Activated CD4-positive, alpha-beta T cell treated with anti-CD3 and anti-CD28 coated beads for 1 hour (primary cell): ENCODE results near the gene ACSL3.

Experiments used
- DNase-seq: peaks from one replicate; pipeline ENCODE4 v3.0.0-alpha.2; 2020

ACSL3 gene

DNA sequence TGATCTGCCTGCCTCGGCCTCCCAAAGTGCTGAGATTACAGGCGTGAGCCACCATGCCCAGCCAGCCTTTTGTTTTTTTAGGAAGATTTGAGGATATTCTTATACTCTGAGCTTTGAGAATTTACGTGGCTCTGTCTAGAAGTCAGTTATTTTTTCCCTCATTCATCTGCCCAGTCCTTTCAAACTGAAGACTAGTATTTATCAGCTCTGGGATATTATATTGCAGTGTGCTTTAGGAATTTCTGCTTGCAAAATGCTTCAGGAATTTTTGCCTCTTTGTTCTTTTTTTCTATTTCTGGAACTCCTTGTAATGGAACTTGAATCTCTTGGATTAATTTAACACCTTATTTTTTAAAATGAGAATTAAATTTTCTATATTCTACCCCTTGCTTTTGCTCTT lies 22.6 kb downstream of the ACSL3 start:
- no peak for DNase-seq

- no peak for DNase-seq
These were observed 23.4 kb downstream of the ACSL3 start for GRCh38 chr2:222884114-222884771.

GRCh38 chr2:222884805-222885424 lies 24.1 kb downstream of the ACSL3 start:
- no peak for DNase-seq

DNA sequence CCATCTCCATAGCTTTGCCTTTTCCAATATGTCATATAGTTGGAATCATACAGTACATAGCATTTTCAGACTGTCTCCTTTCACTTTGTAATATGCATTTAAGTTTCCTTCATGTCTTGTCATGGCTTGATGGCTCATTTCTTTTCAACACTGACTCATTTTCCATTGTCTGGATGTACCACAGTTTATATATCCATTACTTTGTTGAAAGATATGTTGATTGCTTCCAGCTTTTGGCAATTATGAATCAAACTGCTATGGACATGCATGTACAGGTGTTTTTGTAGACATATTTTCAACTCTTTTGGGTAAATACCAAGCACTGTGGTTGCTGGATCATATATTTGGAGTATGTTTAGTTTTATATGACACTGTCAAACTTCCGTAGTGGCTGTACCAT lies 26.3 kb downstream of the ACSL3 start:
- DNase-seq, result no peak

DNA sequence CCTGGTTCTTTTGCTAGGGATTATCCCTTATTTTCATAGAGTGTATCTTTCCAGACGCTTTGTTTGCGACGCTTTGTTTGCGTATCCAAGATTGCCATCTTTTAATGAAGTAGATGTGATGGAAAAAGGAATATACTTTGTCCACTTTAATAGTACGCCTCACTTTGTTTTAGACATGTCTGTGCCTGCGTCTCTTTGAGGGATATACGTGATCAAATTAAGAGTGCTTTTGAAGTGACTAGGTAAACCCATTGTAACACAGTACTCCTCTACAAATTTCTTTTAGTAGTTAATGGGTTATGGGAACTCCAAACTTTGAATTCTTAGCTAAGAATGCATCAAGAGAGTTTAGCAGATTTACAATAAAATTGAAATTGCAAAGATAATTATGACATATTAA lies 27.9 kb downstream of the ACSL3 start:
- no peak for DNase-seq

DNA sequence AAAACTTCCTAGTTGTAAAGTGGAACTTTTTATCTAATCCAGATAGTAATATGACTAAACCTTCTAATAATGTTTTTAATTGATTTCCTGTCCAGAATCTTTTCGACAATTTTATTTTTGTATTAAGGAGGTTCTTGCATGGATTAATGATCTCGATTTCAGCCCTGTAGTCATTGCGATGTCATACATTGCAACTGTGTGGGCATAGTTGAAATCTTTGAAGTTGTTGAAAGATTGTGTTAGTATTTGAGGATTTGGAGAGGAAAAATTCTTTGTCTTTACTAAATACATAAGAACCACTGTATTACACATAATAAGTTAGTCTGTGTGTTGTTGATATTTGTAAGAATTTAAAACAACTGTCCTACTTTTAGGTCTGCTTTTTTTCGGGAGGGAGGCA lies 31.1 kb downstream of the ACSL3 start:
- DNase-seq, result no peak

GRCh38 chr2:222892321-222892720 lies 31.5 kb downstream of the ACSL3 start:
- DNase-seq, result no peak

DNA sequence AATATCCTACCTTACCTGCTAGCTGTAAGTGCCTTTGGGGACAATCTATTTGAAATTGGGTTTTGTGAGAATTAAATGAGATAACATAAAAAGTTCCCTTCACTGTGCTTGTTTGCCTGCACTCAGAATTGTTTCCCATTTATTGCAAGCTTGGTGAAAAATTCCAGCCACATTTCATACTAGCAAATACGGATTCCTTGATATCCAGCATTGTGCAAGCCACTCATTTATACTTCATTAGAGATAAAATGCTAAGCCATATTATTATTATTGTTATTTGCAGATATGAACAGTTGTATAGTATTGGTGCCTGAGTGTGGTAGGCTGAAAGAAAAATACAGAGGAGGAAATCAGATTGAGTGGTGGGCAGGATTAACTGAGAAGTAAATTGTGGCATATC lies 31.9 kb downstream of the ACSL3 start:
- DNase-seq, result no peak

DNA sequence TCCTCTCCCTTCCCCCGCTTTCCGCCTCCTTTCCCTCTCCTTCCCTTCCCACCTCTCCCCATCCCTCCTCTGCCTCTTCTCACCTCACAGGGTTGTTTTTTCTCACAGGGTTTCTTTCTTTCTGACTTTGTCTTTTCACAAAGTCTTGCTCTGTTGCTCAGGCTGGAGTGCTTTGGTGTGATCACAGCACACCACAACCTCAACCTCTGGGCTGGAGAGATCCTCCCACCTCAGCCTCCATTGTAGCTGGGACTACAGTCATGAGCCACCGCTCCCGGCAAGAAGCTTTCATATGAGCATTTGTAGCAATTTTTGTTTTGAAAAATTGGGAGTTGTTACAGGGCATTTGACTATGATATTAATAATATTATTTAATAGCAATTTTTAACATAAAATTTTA lies 32.9 kb downstream of the ACSL3 start:
- DNase-seq, result no peak

- no peak for DNase-seq
These were observed 34.3 kb downstream of the ACSL3 start for GRCh38 chr2:222895144-222895543.

GRCh38 chr2:222897898-222898297 lies 37.1 kb downstream of the ACSL3 start:
- DNase-seq, result no peak

GRCh38 chr2:222899413-222900181 lies 38.8 kb downstream of the ACSL3 start:
- no peak for DNase-seq

- no peak for DNase-seq
These were observed 39.5 kb downstream of the ACSL3 start for GRCh38 chr2:222900354-222900753.

GRCh38 chr2:222902660-222903059 lies 41.8 kb downstream of the ACSL3 start:
- no peak for DNase-seq

- no peak for DNase-seq
These were observed 42.7 kb downstream of the ACSL3 start for GRCh38 chr2:222903234-222904220.

DNA sequence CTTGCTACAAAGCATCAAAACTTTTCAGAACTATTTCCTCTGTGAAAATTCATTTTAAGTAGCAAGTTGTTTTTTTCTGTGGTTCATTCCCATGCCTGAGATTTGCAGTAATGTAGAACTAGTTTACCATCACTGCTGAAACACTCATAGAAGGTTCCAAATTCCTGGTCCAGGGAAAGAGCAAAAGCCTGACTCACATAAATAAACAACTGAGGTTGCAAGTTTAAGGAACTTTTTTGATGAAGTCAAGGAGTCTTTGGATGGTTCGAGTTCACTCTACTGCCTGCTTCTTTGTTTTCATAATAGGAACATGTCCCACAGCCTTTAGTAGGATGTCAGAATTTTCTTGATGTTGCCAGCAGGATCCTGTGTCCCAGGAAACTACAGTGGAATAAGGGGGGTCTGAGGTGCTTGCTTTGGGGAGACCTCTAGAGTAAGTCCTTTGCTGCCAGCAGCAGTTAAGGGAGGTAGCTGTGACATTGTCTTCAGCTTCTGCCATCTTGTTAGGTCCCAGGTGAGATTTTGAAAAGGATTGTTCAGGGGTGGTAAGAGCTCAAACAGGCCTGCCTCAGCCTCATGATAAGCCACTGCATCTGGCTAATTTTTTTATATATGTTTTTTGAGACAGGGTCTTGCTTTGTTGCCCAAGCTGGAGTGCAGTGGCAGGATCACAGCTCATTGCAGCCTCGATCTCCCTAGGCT lies 43.9 kb downstream of the ACSL3 start:
- no peak for DNase-seq

GRCh38 chr2:222907048-222907447 lies 46.2 kb downstream of the ACSL3 start:
- DNase-seq, result no peak

DNA sequence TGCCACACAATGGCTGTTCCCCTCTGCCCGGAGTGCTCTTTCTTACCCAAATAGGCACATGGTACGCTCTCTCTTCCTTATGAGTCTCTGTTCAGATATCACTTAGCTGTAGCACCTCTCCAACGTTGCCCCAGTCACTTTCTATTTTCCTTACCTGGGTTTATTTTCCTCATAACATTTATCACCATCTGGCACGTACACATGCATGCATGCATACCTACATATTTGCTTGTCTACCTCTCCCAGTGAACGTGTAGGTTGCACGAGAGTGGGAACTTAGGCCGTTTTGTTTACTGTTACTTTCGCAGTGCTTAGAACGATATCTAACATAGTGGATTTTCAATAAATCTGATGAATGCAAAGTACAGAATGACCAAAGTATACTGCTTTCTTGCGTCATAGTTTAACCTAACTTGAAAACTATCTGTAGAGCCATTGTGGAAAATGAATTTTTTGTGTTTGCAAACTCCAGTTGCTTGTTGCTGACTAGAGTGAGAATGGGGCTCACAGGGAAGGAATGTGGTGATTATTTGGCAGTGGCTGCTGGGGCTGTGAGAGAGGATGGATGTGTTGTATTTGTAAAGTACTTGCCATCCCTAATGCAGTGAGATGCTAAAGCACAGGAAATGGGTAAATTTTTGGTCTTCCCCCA lies 47.1 kb downstream of the ACSL3 start:
- DNase-seq, result no peak

- DNase-seq, result no peak
These were observed 48.5 kb downstream of the ACSL3 start for GRCh38 chr2:222909286-222909685.

DNA sequence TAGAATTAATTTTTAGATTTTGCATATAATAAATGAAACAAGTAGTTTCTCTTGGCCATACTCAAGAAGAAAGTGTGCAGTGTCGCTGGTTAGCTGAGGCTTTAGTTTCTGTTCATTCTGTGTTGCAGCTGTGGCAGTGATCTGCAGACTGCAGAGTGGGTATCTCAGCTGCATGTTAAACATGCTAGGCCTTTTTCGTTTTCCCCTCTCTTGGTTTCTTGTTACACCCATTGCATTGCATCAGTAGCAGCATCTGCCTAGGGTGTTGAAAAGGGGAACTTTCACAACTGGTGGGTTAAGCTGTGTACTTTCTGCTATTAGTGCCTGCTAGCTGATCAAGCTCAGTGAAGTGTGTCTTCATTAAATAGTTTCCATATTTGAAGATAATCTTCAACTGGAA lies 51.3 kb downstream of the ACSL3 start:
- DNase-seq, result no peak

- DNase-seq, result no peak
These were observed 51.9 kb downstream of the ACSL3 start for GRCh38 chr2:222912776-222913175.
